Lung (tissue), 12 donors: ENCODE data around the gene SLC25A13. TPM values are rescaled to one million over a fixed set of nuclear protein-coding genes. Genes with fewer than 3 reads are reported as not detected.

Experiments used
- ATAC-seq: fragments of 200-7000 bp; cut with Tn5 transposase; one replicate; pipeline ENCODE4 v1.9.1; 2020; ENCODE audit warnings: moderate number of reproducible peaks; ENCODE audit not compliant: insufficient read depth, low FRiP score
- DNase-seq, 3 donors: peaks; one replicate each; pipeline ENCODE4 v3.0.0-alpha.2; 2013 to 2017
- H3K27ac ChIP-seq, 2 donors: one replicate each; pipeline ENCODE4 v1.5.1; 2013; ENCODE audit warnings: mild to moderate bottlenecking in 2 of 2, moderate library complexity in 2 of 2, control low read depth in 1 of 2, inconsistent platforms in 1 of 2, low read depth in 1 of 2, low read length in 1 of 2
- H3K27me3 ChIP-seq, 3 donors: one replicate each; pipeline ENCODE4 v1.5.1; 2013; ENCODE audit warnings: low read length in 2 of 3; ENCODE audit not compliant: control insufficient read depth in 3 of 3, insufficient read depth in 3 of 3
- H3K36me3 ChIP-seq, 4 donors: one replicate each; pipeline ENCODE4 v1.5.1; 2013; ENCODE audit warnings: low read length in 4 of 4, mild to moderate bottlenecking in 1 of 4, moderate library complexity in 1 of 4; ENCODE audit not compliant: control insufficient read depth in 4 of 4, insufficient read depth in 4 of 4
- H3K4me1 ChIP-seq, 5 donors: one replicate each; pipeline ENCODE4 v1.5.1; 2013; ENCODE audit warnings: low read length in 5 of 5, mild to moderate bottlenecking in 2 of 5, moderate library complexity in 1 of 5; ENCODE audit not compliant: control insufficient read depth in 5 of 5, insufficient read depth in 5 of 5
- H3K4me3 ChIP-seq: one replicate; pipeline ENCODE4 v1.5.1; 2013; ENCODE audit warnings: mild to moderate bottlenecking, control low read depth, moderate library complexity
- H3K9ac ChIP-seq, 2 donors: one replicate each; pipeline ENCODE4 v1.5.1; 2013; ENCODE audit warnings: low read length in 2 of 2, control low read depth in 1 of 2; ENCODE audit not compliant: insufficient read depth in 1 of 2
- H3K9me3 ChIP-seq, 4 donors: one replicate each; pipeline ENCODE4 v1.5.1; 2013; ENCODE audit warnings: low read length in 3 of 4, mild to moderate bottlenecking in 1 of 4, moderate library complexity in 1 of 4; ENCODE audit not compliant: control insufficient read depth in 4 of 4, insufficient read depth in 3 of 4
- WGBS, 2 donors: extraction: QIAGEN DNeasy Blood & Tissue Kit; methylation state at CpG; one replicate each; pipeline ENCODE4 v1.1.7; 2013; 5-methylcytosine and 5-hydroxymethylcytosine counted together
- polyA plus RNA-seq, 2 donors: library from polyadenylated mRNA; stranded (reverse); fragments of 200-250 nt; gene quantifications; one replicate each; pipeline ENCODE4 v1.2.1, GENCODE V29; 2013
- total RNA-seq, 2 donors: library from RNA; depleted of rRNA in 1 of 2; stranded (reverse); fragments of >200 nt in 1 of 2; gene quantifications; one replicate each; pipeline ENCODE4 v1.2.1, GENCODE V29; 2014 to 2021
- TF ChIP-seq, protein P1 (sequence below): IDR thresholded peaks from 2 replicates; pipeline ENCODE4 v1.5.1; 2012; ENCODE audit warnings: mild to moderate bottlenecking; ENCODE audit errors: control extremely low read depth, extremely low read depth
- donor health status: control.
- donor health status: control.
- donor health status: Bipolar disorder and iron deficiency.
- donor health status: healthy.
- donor health status: DM: yes; HTN: yes; CAD: no.

SLC25A13 gene
- total and polyA plus RNA-seq, 4 donors: 7.8 to 40.8 (median 19.6) TPM

DNA sequence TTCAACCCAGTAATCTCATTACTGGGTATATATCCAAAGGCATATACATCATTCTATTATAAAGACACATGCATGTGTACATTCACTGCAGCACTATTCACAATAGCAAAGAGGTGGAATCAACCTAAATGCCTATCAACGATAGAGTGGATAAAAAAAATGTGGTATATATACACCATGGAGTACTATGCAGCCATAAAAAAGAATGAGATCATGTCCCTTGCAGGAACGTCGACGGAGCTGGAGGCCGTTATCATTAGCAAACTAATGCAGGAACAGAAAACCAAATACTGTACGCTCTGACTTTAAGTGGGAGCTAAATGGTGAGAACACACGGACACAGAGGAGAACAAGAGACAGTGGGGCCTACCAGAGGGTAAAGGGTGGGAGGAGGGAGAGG is 105.5 kb downstream of the SLC25A13 start:
- WGBS, 2 donors: 99% methylated on average over 7 of the region's 7 CpGs
- H3K9ac ChIP-seq: no peak overlapping the region
- no peaks in the 10 kb centered on the region for H3K9me3 ChIP-seq
- H3K27ac ChIP-seq: no peak overlapping the region
- H3K27me3 ChIP-seq: no peaks in the 10 kb centered on the region
- peaks cover 0 to 6% (median 4%) of the 10 kb centered on the region in 5 donors for H3K4me1 ChIP-seq
- TF ChIP-seq, protein P1, sequence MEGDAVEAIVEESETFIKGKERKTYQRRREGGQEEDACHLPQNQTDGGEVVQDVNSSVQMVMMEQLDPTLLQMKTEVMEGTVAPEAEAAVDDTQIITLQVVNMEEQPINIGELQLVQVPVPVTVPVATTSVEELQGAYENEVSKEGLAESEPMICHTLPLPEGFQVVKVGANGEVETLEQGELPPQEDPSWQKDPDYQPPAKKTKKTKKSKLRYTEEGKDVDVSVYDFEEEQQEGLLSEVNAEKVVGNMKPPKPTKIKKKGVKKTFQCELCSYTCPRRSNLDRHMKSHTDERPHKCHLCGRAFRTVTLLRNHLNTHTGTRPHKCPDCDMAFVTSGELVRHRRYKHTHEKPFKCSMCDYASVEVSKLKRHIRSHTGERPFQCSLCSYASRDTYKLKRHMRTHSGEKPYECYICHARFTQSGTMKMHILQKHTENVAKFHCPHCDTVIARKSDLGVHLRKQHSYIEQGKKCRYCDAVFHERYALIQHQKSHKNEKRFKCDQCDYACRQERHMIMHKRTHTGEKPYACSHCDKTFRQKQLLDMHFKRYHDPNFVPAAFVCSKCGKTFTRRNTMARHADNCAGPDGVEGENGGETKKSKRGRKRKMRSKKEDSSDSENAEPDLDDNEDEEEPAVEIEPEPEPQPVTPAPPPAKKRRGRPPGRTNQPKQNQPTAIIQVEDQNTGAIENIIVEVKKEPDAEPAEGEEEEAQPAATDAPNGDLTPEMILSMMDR: no peak
- ATAC-seq (no peak), DNase-seq (no peak)
- H3K4me3 ChIP-seq: no peak overlapping the region
- H3K36me3 ChIP-seq: peaks cover 0 to 3% (median 0%) of the 10 kb centered on the region in 4 donors

DNA sequence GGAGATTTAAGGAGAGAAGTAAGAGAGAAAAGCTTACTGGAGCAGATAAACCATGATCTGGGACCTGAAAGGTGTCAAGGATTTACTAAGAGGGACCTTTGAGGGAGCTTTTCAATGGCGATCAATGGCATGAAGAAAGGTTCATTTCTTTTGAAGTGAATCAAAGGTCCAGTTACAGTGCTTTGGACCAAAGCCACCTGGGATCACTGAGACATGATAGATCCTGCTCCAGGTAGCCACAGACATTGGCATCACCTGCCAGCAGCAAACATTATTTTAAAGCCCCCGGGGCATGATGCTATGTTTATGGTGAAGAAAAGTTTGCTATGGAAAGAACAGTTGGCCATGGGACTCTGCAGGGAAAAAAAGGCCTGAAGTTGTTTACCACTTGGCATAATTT is 109.4 kb downstream of the SLC25A13 start:
- DNase-seq (no peak), ATAC-seq (no peak)
- H3K36me3 ChIP-seq: peaks cover 0 to 3% (median 0%) of the 10 kb centered on the region in 4 donors
- no peak overlapping the region for H3K27ac ChIP-seq
- no peak overlapping the region for H3K9ac ChIP-seq
- H3K27me3 ChIP-seq: no peaks in the 10 kb centered on the region
- WGBS, 2 donors: 92 to 97% methylated on average over 2 of the region's 2 CpGs
- H3K4me1 ChIP-seq: peaks cover 0 to 4% (median 0%) of the 10 kb centered on the region in 5 donors
- TF ChIP-seq, protein P1: no peak
- H3K4me3 ChIP-seq: no peak overlapping the region
- no peaks in the 10 kb centered on the region for H3K9me3 ChIP-seq

DNA sequence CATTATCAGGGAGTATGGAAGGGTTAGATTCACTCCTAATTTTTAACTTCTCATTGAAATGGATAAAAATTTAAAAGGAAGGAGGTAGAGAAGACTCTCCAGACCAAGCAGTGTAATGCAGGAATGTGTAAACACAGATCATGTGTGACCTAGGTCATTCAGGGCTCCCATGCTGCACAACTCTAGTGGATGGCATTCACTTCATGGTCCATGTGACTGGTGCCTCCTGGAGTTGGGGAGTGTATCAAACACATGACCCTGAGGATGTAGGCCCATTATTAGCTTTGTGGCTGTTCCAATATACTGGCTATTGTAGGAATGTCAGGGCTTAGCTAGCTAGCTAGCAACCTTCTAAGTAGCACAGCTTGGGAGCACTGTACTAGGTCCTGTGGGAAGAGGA is 109.9 kb downstream of the SLC25A13 start:
- H3K9ac ChIP-seq: no peak overlapping the region
- H3K27ac ChIP-seq: no peak overlapping the region
- H3K27me3 ChIP-seq: no peaks in the 10 kb centered on the region
- TF ChIP-seq, protein P1: no peak
- DNase-seq: no peak
- H3K4me3 ChIP-seq: no peak overlapping the region
- H3K36me3 ChIP-seq: peaks cover 0 to 3% (median 1%) of the 10 kb centered on the region in 4 donors
- no peaks in the 10 kb centered on the region for H3K9me3 ChIP-seq
- no peak for ATAC-seq
- H3K4me1 ChIP-seq: peaks cover 0 to 4% (median 0%) of the 10 kb centered on the region in 5 donors

DNA sequence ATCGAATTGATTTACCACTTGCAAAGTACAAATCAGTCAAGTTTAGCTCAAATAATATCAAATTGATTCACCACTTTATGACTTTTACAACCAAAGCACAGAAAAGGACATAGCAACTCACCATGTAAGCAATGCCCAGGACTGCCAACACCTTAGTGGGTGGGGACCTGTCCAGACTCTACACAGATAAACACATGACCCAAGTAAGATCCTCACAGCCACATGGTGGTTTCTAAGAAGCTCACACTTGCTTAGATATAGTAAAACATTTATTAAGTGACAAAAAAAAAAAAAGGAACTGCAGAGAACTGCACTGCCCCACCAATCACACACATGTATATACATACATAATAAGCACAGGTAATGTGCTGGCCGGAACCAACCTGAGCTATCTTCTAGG is 116.2 kb downstream of the SLC25A13 start:
- no peak for ATAC-seq
- H3K36me3 ChIP-seq: peaks cover 0 to 5% (median 1%) of the 10 kb centered on the region in 4 donors
- peaks cover 0 to 4% (median 0%) of the 10 kb centered on the region in 5 donors for H3K4me1 ChIP-seq
- H3K27me3 ChIP-seq: no peaks in the 10 kb centered on the region
- no peak overlapping the region for H3K9ac ChIP-seq
- 97 to 99% methylated on average over 2 of the region's 2 CpGs for WGBS, 2 donors
- no peak overlapping the region for H3K27ac ChIP-seq
- no peak for DNase-seq
- H3K9me3 ChIP-seq: peaks cover 0 to 2% (median 0%) of the 10 kb centered on the region in 4 donors
- TF ChIP-seq, protein P1: no peak
- no peak overlapping the region for H3K4me3 ChIP-seq
